ENCODE measurements around the gene ACBD6.

The ACBD6 gene

DNA sequence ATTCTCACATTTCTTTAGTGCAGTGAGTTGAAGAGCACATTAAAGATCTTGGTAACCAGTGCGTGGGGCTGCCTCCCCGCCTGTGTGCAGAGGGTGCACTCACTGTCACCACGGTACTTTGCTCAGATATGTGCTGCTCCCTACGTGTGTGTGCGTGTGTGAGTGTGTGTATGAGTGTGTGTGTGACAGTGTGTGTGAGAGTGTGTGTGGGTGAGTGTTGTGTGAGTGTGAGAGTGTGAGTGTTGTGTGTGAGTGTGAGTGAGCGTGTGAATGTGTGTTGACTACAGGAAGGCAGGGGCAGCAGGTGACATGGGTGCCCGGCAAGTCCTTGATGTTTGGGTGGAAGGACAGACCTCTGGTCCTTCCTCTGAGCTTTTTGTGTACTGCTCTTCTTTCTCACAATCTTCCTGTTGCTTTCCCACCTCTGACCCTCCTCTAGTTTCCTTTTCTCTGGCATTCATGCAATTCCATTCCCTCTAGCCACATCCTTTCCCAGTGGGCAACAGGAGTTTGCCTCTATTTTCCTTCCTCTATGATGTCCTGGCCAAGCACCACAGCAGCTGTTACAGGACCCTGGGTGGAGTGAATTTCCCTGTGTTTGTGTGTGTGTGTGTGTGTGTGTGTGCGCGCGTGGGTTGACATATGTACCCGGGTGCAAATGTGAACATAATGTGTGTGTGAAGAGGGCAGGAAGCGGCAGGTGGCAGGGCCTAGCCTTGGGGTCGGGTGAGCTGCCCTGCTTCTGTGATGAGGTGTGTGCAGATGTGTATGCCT, 252.5 kb downstream of the ACBD6 start (continued):
- TF ChIP-seq, protein P1, sequence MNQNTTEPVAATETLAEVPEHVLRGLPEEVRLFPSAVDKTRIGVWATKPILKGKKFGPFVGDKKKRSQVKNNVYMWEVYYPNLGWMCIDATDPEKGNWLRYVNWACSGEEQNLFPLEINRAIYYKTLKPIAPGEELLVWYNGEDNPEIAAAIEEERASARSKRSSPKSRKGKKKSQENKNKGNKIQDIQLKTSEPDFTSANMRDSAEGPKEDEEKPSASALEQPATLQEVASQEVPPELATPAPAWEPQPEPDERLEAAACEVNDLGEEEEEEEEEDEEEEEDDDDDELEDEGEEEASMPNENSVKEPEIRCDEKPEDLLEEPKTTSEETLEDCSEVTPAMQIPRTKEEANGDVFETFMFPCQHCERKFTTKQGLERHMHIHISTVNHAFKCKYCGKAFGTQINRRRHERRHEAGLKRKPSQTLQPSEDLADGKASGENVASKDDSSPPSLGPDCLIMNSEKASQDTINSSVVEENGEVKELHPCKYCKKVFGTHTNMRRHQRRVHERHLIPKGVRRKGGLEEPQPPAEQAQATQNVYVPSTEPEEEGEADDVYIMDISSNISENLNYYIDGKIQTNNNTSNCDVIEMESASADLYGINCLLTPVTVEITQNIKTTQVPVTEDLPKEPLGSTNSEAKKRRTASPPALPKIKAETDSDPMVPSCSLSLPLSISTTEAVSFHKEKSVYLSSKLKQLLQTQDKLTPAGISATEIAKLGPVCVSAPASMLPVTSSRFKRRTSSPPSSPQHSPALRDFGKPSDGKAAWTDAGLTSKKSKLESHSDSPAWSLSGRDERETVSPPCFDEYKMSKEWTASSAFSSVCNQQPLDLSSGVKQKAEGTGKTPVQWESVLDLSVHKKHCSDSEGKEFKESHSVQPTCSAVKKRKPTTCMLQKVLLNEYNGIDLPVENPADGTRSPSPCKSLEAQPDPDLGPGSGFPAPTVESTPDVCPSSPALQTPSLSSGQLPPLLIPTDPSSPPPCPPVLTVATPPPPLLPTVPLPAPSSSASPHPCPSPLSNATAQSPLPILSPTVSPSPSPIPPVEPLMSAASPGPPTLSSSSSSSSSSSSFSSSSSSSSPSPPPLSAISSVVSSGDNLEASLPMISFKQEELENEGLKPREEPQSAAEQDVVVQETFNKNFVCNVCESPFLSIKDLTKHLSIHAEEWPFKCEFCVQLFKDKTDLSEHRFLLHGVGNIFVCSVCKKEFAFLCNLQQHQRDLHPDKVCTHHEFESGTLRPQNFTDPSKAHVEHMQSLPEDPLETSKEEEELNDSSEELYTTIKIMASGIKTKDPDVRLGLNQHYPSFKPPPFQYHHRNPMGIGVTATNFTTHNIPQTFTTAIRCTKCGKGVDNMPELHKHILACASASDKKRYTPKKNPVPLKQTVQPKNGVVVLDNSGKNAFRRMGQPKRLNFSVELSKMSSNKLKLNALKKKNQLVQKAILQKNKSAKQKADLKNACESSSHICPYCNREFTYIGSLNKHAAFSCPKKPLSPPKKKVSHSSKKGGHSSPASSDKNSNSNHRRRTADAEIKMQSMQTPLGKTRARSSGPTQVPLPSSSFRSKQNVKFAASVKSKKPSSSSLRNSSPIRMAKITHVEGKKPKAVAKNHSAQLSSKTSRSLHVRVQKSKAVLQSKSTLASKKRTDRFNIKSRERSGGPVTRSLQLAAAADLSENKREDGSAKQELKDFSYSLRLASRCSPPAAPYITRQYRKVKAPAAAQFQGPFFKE (tag by site-specific recombination; IDR thresholded peaks at IDR 0.05; ENCODE audit: borderline replicate concordance): no peak
- TF ChIP-seq ZNF658 (tag by site-specific recombination; IDR thresholded peaks at IDR 0.05) (no peak), ZNF341 (tag by site-specific recombination; IDR thresholded peaks at IDR 0.05; ENCODE audit: low read depth) (no peak), ZNF248 (tag by site-specific recombination; IDR thresholded peaks at IDR 0.05) (no peak), ZNF585B (tag by site-specific recombination; IDR thresholded peaks at IDR 0.05) (no peak), ZNF433 (tag by site-specific recombination; IDR thresholded peaks at IDR 0.05; ENCODE audit: low read depth) (no peak), SCRT2 (tag by site-specific recombination; IDR thresholded peaks at IDR 0.05) (0 out of 2 replicates have a peak, but pooled peaks have one; percentile 21), ZNF48 (tag by site-specific recombination; IDR thresholded peaks at IDR 0.05) (no peak), ZFHX2 (tag by site-specific recombination; conservative IDR thresholded peaks at IDR 0.05) (0 out of 2 replicates have a peak, but pooled peaks have one; percentile 11), ZNF621 (tag by site-specific recombination; IDR thresholded peaks at IDR 0.05) (no peak), REPIN1 (tag by site-specific recombination; IDR thresholded peaks at IDR 0.05; ENCODE audit: low read depth) (no peak), ZNF677 (tag by site-specific recombination; IDR thresholded peaks at IDR 0.05) (no peak), MEIS1 (CRISPR knock-in tag; IDR thresholded peaks at IDR 0.05; ENCODE audit: borderline replicate concordance) (no peak), ZBTB8A (tag by site-specific recombination; IDR thresholded peaks at IDR 0.05) (no peak)
- TF ChIP-seq, protein P2, sequence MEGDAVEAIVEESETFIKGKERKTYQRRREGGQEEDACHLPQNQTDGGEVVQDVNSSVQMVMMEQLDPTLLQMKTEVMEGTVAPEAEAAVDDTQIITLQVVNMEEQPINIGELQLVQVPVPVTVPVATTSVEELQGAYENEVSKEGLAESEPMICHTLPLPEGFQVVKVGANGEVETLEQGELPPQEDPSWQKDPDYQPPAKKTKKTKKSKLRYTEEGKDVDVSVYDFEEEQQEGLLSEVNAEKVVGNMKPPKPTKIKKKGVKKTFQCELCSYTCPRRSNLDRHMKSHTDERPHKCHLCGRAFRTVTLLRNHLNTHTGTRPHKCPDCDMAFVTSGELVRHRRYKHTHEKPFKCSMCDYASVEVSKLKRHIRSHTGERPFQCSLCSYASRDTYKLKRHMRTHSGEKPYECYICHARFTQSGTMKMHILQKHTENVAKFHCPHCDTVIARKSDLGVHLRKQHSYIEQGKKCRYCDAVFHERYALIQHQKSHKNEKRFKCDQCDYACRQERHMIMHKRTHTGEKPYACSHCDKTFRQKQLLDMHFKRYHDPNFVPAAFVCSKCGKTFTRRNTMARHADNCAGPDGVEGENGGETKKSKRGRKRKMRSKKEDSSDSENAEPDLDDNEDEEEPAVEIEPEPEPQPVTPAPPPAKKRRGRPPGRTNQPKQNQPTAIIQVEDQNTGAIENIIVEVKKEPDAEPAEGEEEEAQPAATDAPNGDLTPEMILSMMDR (tag by site-specific recombination; IDR thresholded peaks at IDR 0.05): no peak

DNA sequence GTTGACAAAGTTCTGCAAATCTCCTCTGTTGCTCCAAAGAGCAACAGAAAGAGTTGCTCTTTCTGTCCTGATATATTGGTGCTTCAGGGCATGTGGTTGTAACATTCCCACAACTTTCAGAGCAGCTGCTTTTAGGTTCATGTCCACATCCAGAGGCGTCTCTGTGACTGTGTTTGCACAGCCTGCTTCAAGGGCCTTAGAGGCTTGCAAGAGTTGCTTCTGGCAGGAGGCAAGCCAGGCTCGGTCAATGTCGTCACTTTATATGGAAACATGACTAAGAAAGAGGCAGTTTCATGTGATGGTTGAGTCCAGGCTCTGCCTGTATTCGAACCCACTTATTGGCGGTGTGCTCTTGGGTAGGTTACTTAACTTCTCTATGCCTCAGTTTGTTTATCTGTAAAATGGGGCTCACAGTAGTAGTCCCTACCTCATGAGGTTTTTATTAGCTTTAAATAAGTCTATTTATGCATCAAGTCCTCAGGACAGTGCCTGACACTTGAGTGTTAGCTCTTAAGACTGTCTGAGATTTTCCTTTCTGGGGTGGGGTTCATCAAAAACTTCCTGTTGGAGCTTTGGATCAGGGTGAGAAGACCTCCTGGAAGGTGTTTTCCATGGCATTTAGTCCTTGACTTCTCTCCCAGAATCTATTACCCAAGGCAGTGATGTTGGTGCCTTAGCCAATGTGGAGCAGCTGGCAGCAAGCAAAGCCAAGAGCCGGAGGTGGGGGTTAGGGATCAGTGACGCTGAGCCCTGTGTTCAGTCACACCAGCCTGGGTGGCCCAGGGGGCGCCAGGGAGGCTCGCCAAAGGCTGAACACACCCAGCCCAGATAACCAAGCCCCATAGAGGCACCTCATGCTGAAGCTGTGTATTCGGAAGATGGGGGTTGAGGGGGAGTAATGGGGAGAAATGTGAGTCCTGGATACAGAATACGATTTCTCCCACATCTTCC, 253.4 kb downstream of the ACBD6 start:
- Histone ChIP-seq H3K4me3 (ENCODE audit: low read depth, low read length) (no peak overlapping the region), H3K27ac (ENCODE audit: extremely low read depth, low read depth, low read length) (no peak overlapping the region), H3K9me3 (ENCODE audit: control insufficient read depth, insufficient read depth, low read depth, low read length) (no peaks in the 10 kb centered on the region), H3K36me3 (ENCODE audit: control insufficient read depth in 2 of 2, insufficient read depth in 1 of 2, low read length in 2 of 2) (no peaks in the 10 kb centered on the region), H3K4me1 (ENCODE audit: control insufficient read depth, insufficient read depth, low read length) (no peaks in the 10 kb centered on the region)
- POLR2A ChIA-PET: no interaction called here
- TF ChIP-seq ZFHX2 (tag by site-specific recombination; conservative IDR thresholded peaks at IDR 0.05): no peak
- TF ChIP-seq BCL11B (tag by site-specific recombination; IDR thresholded peaks at IDR 0.05; ENCODE audit: low read depth): no peak
- no peak for TF ChIP-seq RBAK (tag by site-specific recombination; IDR thresholded peaks at IDR 0.05)
- TF ChIP-seq ZBTB48 (tag by site-specific recombination; IDR thresholded peaks at IDR 0.05): peak; percentile 43; the same call in 1 of the 2 replicates
- CTCF ChIA-PET: interaction anchor here (0.5 to 2.3 kb wide), 10 partner anchors 9 to 257 kb away, joined by 3 to 9 read pairs (median 4); no protein-coding TSS in a partner anchor

Data from HEK293 (cell line).